ENCODE results near the gene UBL7.

UBL7 gene

GRCh38 chr15:74451322-74451721 lies 9.6 kb downstream of the UBL7 start:
- no peak for TF ChIP-seq EZH2phosphoT487 (conservative IDR thresholded peaks at IDR 0.05; ENCODE audit: low read length)
- TF ChIP-seq CTCF (IDR thresholded peaks at IDR 0.05; ENCODE audit: insufficient read depth, low read length, poor library complexity, severe bottlenecking), result no peak
- Histone ChIP-seq H3F3A (ENCODE audit: insufficient read depth) (no peaks in the 10 kb centered on the region), H3K9me3 (ENCODE audit: insufficient read depth, low read length) (no peaks in the 10 kb centered on the region), H3K4me2 (ENCODE audit: low read depth, low read length, poor library complexity, severe bottlenecking) (no peak overlapping the region), H3K27me3 (ENCODE audit: low read length) (no peaks in the 10 kb centered on the region), H3K27ac (ENCODE audit: low read depth, low read length) (no peak overlapping the region), H3K79me2 (ENCODE audit: insufficient read depth, low read length) (no peaks in the 10 kb centered on the region), H3K4me3 (ENCODE audit: insufficient read depth, low read length, poor library complexity, severe bottlenecking) (no peak overlapping the region), H3K36me3 (ENCODE audit: low read length) (no peaks in the 10 kb centered on the region), H3K9ac (ENCODE audit: low read length) (no peak overlapping the region), H4K20me1 (ENCODE audit: low read depth, low read length) (no peaks in the 10 kb centered on the region), H2AFZ (ENCODE audit: low read depth, low read length, severe bottlenecking) (no peak overlapping the region), H3K9me2 (replicated peaks; ENCODE audit: insufficient read depth, low read length) (no peaks in the 10 kb centered on the region)

GRCh38 chr15:74449643-74450205 lies 11.2 kb downstream of the UBL7 start:
- H3K9ac ChIP-seq (ENCODE audit: low read length), result no peak overlapping the region
- H3K79me2 ChIP-seq (ENCODE audit: insufficient read depth, low read length), result no peaks in the 10 kb centered on the region
- TF ChIP-seq CTCF (IDR thresholded peaks at IDR 0.05; ENCODE audit: insufficient read depth, low read length, poor library complexity, severe bottlenecking) (no peak), EZH2phosphoT487 (conservative IDR thresholded peaks at IDR 0.05; ENCODE audit: low read length) (no peak)
- H2AFZ ChIP-seq (ENCODE audit: low read depth, low read length, severe bottlenecking), result no peak overlapping the region
- H3K4me2 ChIP-seq (ENCODE audit: low read depth, low read length, poor library complexity, severe bottlenecking), result no peak overlapping the region
- no peak overlapping the region for H3K27ac ChIP-seq (ENCODE audit: low read depth, low read length)
- H3F3A ChIP-seq (ENCODE audit: insufficient read depth), result no peaks in the 10 kb centered on the region
- no peaks in the 10 kb centered on the region for H3K9me2 ChIP-seq (replicated peaks; ENCODE audit: insufficient read depth, low read length)
- H3K4me3 ChIP-seq (ENCODE audit: insufficient read depth, low read length, poor library complexity, severe bottlenecking), result no peak overlapping the region
- no peaks in the 10 kb centered on the region for H3K9me3 ChIP-seq (ENCODE audit: insufficient read depth, low read length)
- no peaks in the 10 kb centered on the region for H3K36me3 ChIP-seq (ENCODE audit: low read length)
- H4K20me1 ChIP-seq (ENCODE audit: low read depth, low read length), result no peaks in the 10 kb centered on the region
- H3K27me3 ChIP-seq (ENCODE audit: low read length), result no peaks in the 10 kb centered on the region

- H3K9ac ChIP-seq (ENCODE audit: low read length), result no peak overlapping the region
- no peak overlapping the region for H3K4me2 ChIP-seq (ENCODE audit: low read depth, low read length, poor library complexity, severe bottlenecking)
- H3K79me2 ChIP-seq (ENCODE audit: insufficient read depth, low read length), result no peaks in the 10 kb centered on the region
- no peak overlapping the region for H3K27ac ChIP-seq (ENCODE audit: low read depth, low read length)
- no peaks in the 10 kb centered on the region for H3K9me2 ChIP-seq (replicated peaks; ENCODE audit: insufficient read depth, low read length)
- H3K36me3 ChIP-seq (ENCODE audit: low read length), result no peaks in the 10 kb centered on the region
- no peaks in the 10 kb centered on the region for H3K27me3 ChIP-seq (ENCODE audit: low read length)
- H4K20me1 ChIP-seq (ENCODE audit: low read depth, low read length), result no peaks in the 10 kb centered on the region
- TF ChIP-seq EZH2phosphoT487 (conservative IDR thresholded peaks at IDR 0.05; ENCODE audit: low read length), result no peak
- no peak overlapping the region for H2AFZ ChIP-seq (ENCODE audit: low read depth, low read length, severe bottlenecking)
- H3K4me3 ChIP-seq (ENCODE audit: insufficient read depth, low read length, poor library complexity, severe bottlenecking), result no peak overlapping the region
- H3K9me3 ChIP-seq (ENCODE audit: insufficient read depth, low read length), result no peaks in the 10 kb centered on the region
- H3F3A ChIP-seq (ENCODE audit: insufficient read depth), result no peaks in the 10 kb centered on the region
These were observed 11.9 kb downstream of the UBL7 start for GRCh38 chr15:74449095-74449494.

GRCh38 chr15:74445816-74446763 lies 14.9 kb downstream of the UBL7 start:
- Histone ChIP-seq H3K36me3 (ENCODE audit: low read length) (no peaks in the 10 kb centered on the region), H3K9me2 (replicated peaks; ENCODE audit: insufficient read depth, low read length) (no peaks in the 10 kb centered on the region), H3K27ac (ENCODE audit: low read depth, low read length) (no peak overlapping the region), H3F3A (ENCODE audit: insufficient read depth) (no peaks in the 10 kb centered on the region), H3K4me3 (ENCODE audit: insufficient read depth, low read length, poor library complexity, severe bottlenecking) (no peak overlapping the region), H3K79me2 (ENCODE audit: insufficient read depth, low read length) (no peaks in the 10 kb centered on the region), H3K9ac (ENCODE audit: low read length) (no peak overlapping the region), H3K9me3 (ENCODE audit: insufficient read depth, low read length) (no peaks in the 10 kb centered on the region), H4K20me1 (ENCODE audit: low read depth, low read length) (no peaks in the 10 kb centered on the region), H3K27me3 (ENCODE audit: low read length) (no peaks in the 10 kb centered on the region), H2AFZ (ENCODE audit: low read depth, low read length, severe bottlenecking) (no peak overlapping the region), H3K4me2 (ENCODE audit: low read depth, low read length, poor library complexity, severe bottlenecking) (no peak overlapping the region)
- no peak for TF ChIP-seq CTCF (IDR thresholded peaks at IDR 0.05; ENCODE audit: insufficient read depth, low read length, poor library complexity, severe bottlenecking)
- no peak for TF ChIP-seq EZH2phosphoT487 (conservative IDR thresholded peaks at IDR 0.05; ENCODE audit: low read length)
